ENCODE results near the gene PRND. TPM values are rescaled to one million over a fixed set of nuclear protein-coding genes. Genes with fewer than 3 reads are reported as not detected.
"Not testable (repeated sequence)": the region's sequence is repeated elsewhere in the genome, so short reads cannot be mapped to it uniquely, and the experiment has no call there.

The PRND gene
- total RNA-seq, 1 donor from 2014 or later = 67.7 TPM

- DNase-seq (ENCODE audit: extremely low read depth, low read depth, low spot score) = no peak
These were observed 13.7 kb upstream of the PRND start for GRCh38 chr20:4708036-4708435.

- DNase-seq (ENCODE audit: extremely low read depth, low read depth, low spot score) = no peak
These were observed 12.9 kb upstream of the PRND start for GRCh38 chr20:4708856-4709255.

- no peak for DNase-seq (ENCODE audit: extremely low read depth, low read depth, low spot score)
These were observed 12.2 kb upstream of the PRND start for GRCh38 chr20:4709261-4710105.

GRCh38 chr20:4710106-4710475, 11.6 kb upstream of the PRND start:
- no peak for DNase-seq (ENCODE audit: extremely low read depth, low read depth, low spot score)

GRCh38 chr20:4711511-4711910, 10.2 kb upstream of the PRND start:
- DNase-seq (ENCODE audit: extremely low read depth, low read depth, low spot score) = no peak

GRCh38 chr20:4713401-4713800, 8.3 kb upstream of the PRND start:
- no peak for DNase-seq (ENCODE audit: extremely low read depth, low read depth, low spot score)

GRCh38 chr20:4714818-4715217, 6.9 kb upstream of the PRND start:
- DNase-seq (ENCODE audit: extremely low read depth, low read depth, low spot score) = no peak

GRCh38 chr20:4717816-4718570, 3.7 kb upstream of the PRND start:
- DNase-seq (ENCODE audit: extremely low read depth, low read depth, low spot score) = no peak

GRCh38 chr20:4719190-4719589, 2.5 kb upstream of the PRND start:
- no peak for DNase-seq (ENCODE audit: extremely low read depth, low read depth, low spot score)

GRCh38 chr20:4720041-4720976, 1.4 kb upstream of the PRND start:
- DNase-seq (ENCODE audit: extremely low read depth, low read depth, low spot score) = no peak

GRCh38 chr20:4720977-4721349, 746 bp upstream of the PRND start:
- DNase-seq (ENCODE audit: extremely low read depth, low read depth, low spot score) = no peak

GRCh38 chr20:4722571-4722970, 862 bp downstream of the PRND start:
- DNase-seq (ENCODE audit: extremely low read depth, low read depth, low spot score) = no peak

- no peak for DNase-seq (ENCODE audit: extremely low read depth, low read depth, low spot score)
These were observed 1.3 kb downstream of the PRND start for GRCh38 chr20:4722993-4723392.

- not testable (repeated sequence) for DNase-seq (ENCODE audit: extremely low read depth, low read depth, low spot score)
These were observed 1.8 kb downstream of the PRND start for GRCh38 chr20:4723553-4723952.

- DNase-seq (ENCODE audit: extremely low read depth, low read depth, low spot score) = no peak
These were observed 3.0 kb downstream of the PRND start for GRCh38 chr20:4724459-4725262.

GRCh38 chr20:4725263-4725550, 3.5 kb downstream of the PRND start:
- no peak for DNase-seq (ENCODE audit: extremely low read depth, low read depth, low spot score)

GRCh38 chr20:4726710-4727397, 5.1 kb downstream of the PRND start:
- DNase-seq (ENCODE audit: extremely low read depth, low read depth, low spot score) = no peak

GRCh38 chr20:4728120-4728760, 6.5 kb downstream of the PRND start:
- no peak for DNase-seq (ENCODE audit: extremely low read depth, low read depth, low spot score)

- DNase-seq (ENCODE audit: extremely low read depth, low read depth, low spot score) = no peak
These were observed 7.6 kb downstream of the PRND start for GRCh38 chr20:4729265-4729664.

All from glomerular endothelial cell (primary cell).